Fibroblast of skin of right biceps (primary cell): ENCODE measurements around the gene JAGN1.
A peak's percentile ranks its signal among the peaks of the same experiment; 100 is the strongest.
"Not testable (repeated sequence)": the region's sequence is repeated elsewhere in the genome, so short reads cannot be mapped to it uniquely, and the experiment has no call there.

Experiments used
- DNase-seq: peaks from one replicate; pipeline ENCODE4 v3.0.0-alpha.2; 2013

JAGN1 gene

GRCh38 chr3:9890249-9891071 is at the start of gene JAGN1:
TSS of gene JAGN1 (plus strand) at chr3:9890610. CDS start at chr3:9890723, 113 bp downstream.
- peak; percentile 89 for DNase-seq

DNA sequence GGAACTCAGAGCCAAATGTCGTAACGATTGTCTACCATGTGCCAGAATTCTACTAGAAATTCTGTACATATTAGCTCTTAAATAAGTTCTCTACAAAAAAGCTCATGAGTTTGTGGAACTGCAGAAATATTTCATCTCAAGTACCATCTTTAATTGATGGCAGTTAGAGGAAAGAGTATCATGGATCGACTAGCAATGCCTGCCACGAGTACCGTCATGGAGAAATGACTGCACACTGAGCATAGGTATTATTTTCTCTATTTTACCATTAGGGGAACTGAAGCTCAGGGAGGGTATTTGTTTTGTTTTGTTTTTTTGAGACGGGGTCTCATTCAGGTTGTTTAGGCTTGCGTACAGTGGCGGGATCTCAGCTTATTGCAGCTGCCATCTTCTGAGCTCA is 49.4 kb upstream of the JAGN1 start:
- DNase-seq, result no peak

DNA sequence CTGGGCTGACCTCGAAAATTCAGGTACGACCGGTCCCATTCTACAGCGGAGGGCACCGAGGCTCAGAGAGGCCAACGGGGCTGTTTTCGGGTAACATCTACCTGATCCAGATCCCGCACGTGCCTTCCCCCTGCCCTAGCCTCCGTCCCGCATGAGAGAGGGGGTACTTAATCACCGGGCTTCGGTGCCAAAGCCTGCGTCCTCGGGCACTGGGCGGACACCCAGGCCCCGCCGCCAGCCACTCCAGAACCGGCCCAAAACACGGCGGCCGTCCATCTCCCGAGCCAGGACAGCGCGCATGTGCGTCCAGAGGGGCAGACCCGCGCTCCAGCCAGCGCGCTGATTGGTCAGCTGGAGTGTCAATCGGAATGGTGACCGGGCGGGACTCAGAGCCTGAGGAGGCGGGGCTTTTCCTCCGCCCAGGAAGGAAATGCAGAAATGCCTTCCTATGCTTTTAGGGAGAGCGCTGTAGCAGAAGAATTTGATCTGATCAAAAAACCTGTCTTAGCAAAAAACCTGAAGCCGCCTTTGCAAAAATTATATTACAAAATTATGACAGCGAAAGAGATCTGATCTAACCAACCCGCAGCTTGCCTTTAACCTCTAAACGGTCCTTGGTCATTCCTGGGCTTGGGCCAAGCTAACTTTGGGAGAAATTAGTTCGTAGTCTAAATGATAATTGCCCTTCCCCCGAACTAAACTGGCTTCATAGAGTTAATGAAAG is 46.5 kb upstream of the JAGN1 start, which contains the start of gene RPUSD3:
Gene RPUSD3 (minus strand): TSS at position 294 of the 724 bp plus-strand sequence. CDS start 18 bp downstream, at position 276.
- peak; percentile 96 for DNase-seq

- DNase-seq, result no peak
Observed at GRCh38 chr3:9846231-9846630, 44.2 kb upstream of the JAGN1 start.

DNA sequence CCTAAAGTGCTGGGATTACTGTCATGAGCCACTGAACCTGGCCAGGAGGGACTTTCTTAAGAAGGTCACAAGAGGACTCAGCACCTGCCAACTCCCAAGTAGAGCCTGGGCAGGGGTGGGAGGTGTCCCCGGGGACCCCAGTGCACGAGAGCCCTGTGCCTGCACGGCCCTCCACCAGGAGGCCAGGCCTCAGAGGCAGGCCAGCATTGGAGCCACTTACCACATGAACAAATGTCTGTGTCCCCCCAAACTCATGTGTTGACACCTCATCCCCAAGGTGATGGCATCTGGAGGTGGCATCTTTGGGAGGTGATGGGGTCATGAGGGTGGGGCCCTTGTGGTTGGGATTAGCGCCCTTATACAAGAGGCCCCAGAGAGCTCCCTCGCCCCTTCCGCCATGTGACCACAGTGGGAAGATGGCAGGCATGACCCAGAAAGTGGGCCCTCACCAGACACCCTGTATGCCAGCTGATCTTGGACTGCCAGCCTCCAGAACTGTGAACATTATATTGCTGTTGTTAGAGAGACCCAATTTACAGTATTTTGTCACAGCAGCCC is 43.4 kb upstream of the JAGN1 start:
- no peak for DNase-seq

- DNase-seq, result not testable (repeated sequence)
Observed at GRCh38 chr3:9847870-9848269, 42.5 kb upstream of the JAGN1 start.

DNA sequence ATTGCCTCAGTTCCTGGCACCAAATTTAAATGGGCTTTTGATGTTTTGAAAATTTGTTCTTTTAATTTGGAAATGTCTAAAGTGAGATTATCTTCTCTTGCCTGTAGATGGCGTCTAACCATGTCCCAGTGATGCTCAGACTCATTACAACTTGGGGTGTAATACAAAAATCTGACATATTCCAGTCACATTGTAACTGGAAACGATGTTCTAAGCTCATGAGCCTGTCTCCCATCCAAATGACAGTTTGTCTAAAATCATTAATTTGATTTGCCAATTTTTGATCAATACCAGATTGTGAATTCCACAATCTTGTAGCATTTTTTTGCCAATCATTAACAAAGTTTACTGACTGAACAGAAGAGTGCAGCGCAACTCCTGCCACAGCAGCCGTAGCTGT is 41.5 kb upstream of the JAGN1 start:
- DNase-seq, result peak; percentile 29

DNA sequence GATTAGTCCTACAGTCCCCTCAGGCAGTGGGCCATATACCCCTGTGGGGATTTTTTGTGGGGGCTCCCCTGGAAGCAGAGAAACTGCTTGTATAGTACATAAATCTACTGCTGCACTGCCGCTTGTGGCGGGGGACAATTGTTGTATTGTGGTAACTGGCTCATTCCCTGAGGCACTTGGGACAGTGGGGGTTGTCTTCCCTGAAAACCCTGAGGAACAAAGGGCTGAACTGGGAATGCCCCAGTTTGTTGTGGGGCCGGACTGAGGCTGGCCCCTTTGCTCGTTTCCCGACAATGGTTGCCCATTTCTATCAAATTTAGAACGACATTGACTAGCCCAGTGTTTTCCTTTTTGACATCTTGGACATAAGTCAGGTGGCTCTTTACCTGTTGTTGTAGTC is 39.0 kb upstream of the JAGN1 start:
- not testable (repeated sequence) for DNase-seq

DNA sequence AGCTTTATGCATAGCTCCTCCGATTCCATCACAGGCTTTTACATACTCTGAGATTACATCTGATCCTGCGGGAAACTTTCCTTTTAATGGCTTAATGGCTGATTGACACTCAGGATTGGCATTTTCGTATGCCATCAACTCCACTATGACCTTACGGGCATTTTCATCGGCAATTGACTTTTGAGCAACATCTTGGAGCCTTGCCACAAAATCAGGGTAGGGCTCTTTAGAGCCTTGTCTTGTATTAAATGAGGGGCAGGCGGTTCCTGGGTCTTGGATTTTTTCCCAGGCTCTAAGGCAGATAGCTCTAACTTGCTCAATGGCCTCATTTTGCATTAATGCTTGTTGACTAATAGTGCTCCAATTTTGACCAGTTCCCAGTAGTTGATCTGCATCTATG is 38.5 kb upstream of the JAGN1 start:
- DNase-seq, result not testable (repeated sequence)

DNA sequence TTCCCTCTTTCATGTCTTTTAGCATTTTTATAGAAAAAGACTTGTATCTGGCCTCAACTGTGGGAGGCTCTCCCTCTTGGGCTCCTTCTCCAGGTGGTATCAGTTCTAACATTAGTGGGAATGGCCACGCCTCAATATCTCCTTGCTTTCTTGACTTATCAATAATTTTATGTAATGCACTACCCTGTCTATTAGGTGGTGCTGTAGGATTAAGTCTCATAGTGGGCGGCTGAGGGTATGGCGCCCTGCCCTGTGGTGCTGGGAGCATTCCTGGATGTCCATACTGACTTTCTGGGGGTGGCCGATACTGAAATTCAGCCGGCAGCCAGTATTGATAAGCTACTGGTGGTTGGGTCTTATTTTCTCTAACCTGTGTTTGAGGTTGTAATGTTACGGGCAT is 37.9 kb upstream of the JAGN1 start:
- no peak for DNase-seq

- not testable (repeated sequence) for DNase-seq
Observed at GRCh38 chr3:9854291-9854940, 36.0 kb upstream of the JAGN1 start.

DNA sequence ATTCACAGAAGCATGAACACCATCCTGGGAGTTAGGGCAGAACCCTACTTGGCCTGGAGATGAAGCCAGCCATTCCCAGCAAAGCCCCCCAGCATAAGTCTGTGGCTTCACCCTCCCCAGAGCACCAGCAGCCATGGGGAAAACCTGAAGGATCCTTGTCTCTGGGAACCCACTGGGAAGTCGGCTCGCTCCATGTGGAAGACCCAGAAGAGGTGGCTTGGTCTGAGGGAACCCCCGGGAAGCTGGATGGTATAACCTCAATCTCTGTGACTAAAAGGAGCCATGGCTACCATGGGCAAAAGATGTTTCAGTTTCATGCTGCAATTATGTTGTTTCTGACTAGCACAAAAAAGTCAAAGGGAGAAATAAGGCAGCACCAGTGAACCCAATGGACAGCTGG is 34.8 kb upstream of the JAGN1 start:
- DNase-seq, result no peak

DNA sequence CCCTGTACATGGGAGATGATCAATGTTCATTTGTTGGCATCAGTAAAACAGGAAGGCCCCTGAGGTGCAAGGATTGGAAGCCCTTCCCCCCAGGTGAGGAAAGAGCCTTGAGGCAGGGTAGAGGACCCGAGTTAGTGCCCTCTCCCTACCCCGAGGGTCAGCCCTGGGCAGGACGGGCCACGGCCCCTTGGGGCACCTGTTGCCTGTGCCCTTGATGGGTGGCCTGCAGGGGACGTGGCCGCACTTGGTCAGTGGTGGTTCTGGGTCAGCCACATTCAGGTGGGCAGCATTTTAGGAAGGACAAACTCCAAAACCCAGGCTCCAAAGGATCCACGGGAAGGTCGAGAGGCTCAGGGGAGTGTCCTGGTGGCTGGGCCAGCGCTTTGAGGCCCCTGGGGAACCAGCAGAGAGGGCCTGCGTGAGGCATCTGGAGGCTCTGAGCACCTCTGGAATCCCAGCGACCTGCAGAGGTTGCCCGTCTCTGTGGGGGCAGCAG is 30.8 kb upstream of the JAGN1 start:
- no peak for DNase-seq

GRCh38 chr3:9861201-9861600 is 29.2 kb upstream of the JAGN1 start:
- DNase-seq, result no peak

DNA sequence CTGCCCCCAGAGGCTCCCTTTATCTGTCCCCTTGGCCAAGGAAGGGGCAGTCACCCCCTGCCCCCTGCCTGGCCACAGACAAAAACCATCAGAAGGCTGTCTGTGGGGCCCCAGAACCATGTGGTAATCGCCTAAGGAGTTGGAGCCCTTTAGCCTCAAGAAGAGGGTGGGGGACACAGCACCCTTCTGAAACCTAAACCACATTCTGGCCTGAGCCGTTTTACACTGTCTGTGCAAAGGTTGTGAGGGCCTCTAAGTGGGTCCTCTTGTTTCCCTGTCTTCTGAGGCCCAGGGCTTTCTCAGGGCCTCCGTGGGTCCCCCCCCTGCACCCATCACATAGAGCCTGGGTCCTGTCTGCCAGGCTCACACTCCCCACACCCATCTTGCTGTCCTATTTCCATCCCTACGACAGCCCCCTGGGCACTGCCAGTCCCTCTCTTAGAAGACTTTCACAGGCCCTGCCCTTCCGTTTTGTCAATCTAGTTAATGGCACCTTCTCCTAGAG is 28.7 kb upstream of the JAGN1 start:
- no peak for DNase-seq

DNA sequence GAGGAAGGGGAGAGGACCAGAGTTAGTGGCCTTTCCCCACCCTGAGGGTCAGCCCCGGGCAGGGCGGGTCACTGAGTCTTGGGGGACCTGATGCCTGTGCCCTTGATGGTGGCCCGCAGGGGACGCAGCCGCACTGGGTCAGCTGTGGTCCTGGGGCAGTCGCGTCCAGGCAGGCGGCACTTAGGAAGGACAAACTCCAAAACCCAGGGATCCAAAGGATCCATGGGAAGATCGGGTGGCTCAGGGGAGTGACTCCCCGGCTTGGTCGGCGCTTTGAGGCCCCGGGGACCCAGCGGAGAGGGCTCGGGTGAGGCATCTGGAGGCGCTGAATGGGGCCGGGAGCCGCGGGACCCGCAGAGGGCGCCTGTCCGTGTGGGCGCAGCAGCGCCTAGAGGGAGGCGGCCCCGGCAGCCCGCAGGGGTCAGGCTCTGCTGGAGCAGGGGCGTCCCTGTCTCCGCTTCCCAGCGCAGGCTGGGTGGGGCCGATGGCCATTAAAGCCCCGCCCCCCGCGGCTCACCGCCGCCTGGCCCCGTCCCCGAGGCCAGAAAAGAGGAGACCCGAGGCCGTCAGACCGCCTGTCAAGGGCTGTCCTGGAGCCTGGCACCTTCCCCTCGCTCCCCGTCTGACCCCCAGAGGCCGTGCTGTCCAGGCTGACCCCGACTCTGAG is 27.9 kb upstream of the JAGN1 start:
- DNase-seq, result peak; percentile 55

GRCh38 chr3:9863058-9863772 is 27.2 kb upstream of the JAGN1 start:
- no peak for DNase-seq

DNA sequence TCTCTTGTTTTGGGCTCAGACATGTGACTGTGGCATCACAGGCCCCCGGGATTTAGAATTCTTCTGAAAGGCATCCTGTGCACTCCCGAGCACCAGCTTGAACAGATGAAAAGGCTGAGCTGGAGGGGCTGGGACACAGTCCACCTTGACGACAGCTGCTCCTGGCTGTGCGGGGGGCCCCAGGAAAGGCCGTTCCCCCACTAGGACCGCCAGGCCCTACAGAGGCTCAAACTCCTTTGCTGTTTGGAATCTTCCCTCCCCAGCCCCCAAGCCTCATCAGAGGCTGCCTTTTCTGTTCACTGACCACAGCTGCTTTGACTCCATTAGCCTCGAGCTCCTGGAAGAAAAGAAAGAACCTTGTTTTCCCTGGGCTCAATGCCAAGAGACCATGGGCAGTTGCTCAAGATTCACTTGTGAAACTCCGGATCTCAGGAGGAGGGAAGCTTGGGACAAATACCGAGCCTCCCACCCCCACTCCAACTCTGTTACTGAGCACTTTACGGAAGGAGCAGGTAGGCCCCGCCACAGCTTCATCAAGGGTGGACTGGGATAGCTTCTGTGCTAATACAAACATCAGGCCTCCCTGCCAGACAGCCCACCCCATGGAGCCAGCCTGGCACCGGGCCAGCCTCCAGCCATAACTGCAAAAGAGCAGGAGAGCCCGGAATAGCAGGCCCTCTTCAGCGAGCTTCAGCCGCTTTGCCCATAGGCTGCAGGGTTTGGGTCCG is 26.0 kb upstream of the JAGN1 start:
- peak; percentile 86 for DNase-seq

GRCh38 chr3:9865125-9865637 is 25.2 kb upstream of the JAGN1 start:
- not testable (repeated sequence) for DNase-seq

GRCh38 chr3:9866639-9867038 is 23.8 kb upstream of the JAGN1 start:
- peak; percentile 56 for DNase-seq

DNA sequence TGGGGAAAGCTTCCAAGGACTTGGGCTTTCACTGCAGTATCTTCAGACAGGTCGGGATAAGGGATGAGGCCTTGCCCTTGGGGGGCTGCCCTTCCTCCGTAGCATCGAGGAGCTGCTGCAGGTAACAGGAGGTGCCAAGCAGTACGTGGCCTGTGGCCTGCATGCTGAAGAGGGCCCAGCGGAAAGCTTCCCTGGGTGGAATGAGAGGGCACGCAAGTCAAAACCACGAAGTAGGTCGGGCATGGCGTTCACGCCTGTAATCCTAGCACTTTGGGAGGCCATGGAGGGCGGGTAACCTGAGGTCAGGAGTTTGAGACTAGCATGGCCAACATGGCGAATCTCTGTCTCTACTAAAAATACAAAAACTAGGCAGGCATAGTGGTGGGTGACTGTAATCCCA is 23.3 kb upstream of the JAGN1 start:
- DNase-seq, result no peak
